ENCODE measurements around the gene RELT. TPM values are rescaled to one million over a fixed set of nuclear protein-coding genes. Genes with fewer than 3 reads are reported as not detected.

The RELT gene
- total RNA-seq, 1 donor from 2014 or later, result 5.2 TPM

GRCh38 chr11:73402834-73403185, 26.6 kb downstream of the RELT start:
- Histone ChIP-seq H3K4me1 (ENCODE audit: insufficient read depth, low read length) (peaks cover 15% of the 10 kb centered on the region), H3K27ac (ENCODE audit: low read depth, low read length) (no peak overlapping the region), H4K20me1 (ENCODE audit: insufficient read depth, low read length) (peaks cover 7% of the 10 kb centered on the region), H3K9me3 (ENCODE audit: insufficient read depth, low read depth, low read length) (no peaks in the 10 kb centered on the region), H3K4me2 (ENCODE audit: low read length) (no peak overlapping the region), H3K9ac (ENCODE audit: low read length) (no peak overlapping the region), H3K79me2 (ENCODE audit: insufficient read depth, low read length) (no peaks in the 10 kb centered on the region), H2AFZ (ENCODE audit: low read depth, low read length) (no peak overlapping the region), H3K27me3 (ENCODE audit: insufficient read depth, low read length) (no peaks in the 10 kb centered on the region), H3K36me3 (ENCODE audit: insufficient read depth, low read length) (no peaks in the 10 kb centered on the region), H3K4me3 (ENCODE audit: insufficient read depth, low read depth, low read length) (no peak overlapping the region)
- TF ChIP-seq CTCF (IDR thresholded peaks at IDR 0.05; ENCODE audit: insufficient read depth, low read depth, low read length) (peak; percentile 18), EZH2 (IDR thresholded peaks at IDR 0.05; ENCODE audit: insufficient read depth, low read length) (no peak)
- Mint-ChIP-seq H3K36me3 (ENCODE audit: low read depth, unreplicated experiment) (peaks cover 12% of the 10 kb centered on the region), H3K9me3 (ENCODE audit: unreplicated experiment) (no peaks in the 10 kb centered on the region), H3K27ac (ENCODE audit: unreplicated experiment) (no peak overlapping the region), H3K27me3 (ENCODE audit: low read depth, unreplicated experiment) (no peaks in the 10 kb centered on the region), H3K4me1 (ENCODE audit: low read depth, unreplicated experiment) (peaks cover 15% of the 10 kb centered on the region), H3K4me3 (ENCODE audit: unreplicated experiment) (no peak overlapping the region)
- FAIRE-seq (no peak), DNase-seq (ENCODE audit: low read depth) (no peak)

- Mint-ChIP-seq H3K27me3 (ENCODE audit: low read depth, unreplicated experiment) (no peaks in the 10 kb centered on the region), H3K36me3 (ENCODE audit: low read depth, unreplicated experiment) (peaks cover 12% of the 10 kb centered on the region), H3K4me3 (ENCODE audit: unreplicated experiment) (no peak overlapping the region), H3K27ac (ENCODE audit: unreplicated experiment) (no peak overlapping the region), H3K9me3 (ENCODE audit: unreplicated experiment) (no peaks in the 10 kb centered on the region), H3K4me1 (ENCODE audit: low read depth, unreplicated experiment) (peaks cover 15% of the 10 kb centered on the region)
- DNase-seq (ENCODE audit: low read depth), result no peak
- Histone ChIP-seq H3K4me1 (ENCODE audit: insufficient read depth, low read length) (peaks cover 15% of the 10 kb centered on the region), H2AFZ (ENCODE audit: low read depth, low read length) (no peak overlapping the region), H3K27ac (ENCODE audit: low read depth, low read length) (no peak overlapping the region), H3K4me2 (ENCODE audit: low read length) (no peak overlapping the region), H3K27me3 (ENCODE audit: insufficient read depth, low read length) (no peaks in the 10 kb centered on the region), H3K79me2 (ENCODE audit: insufficient read depth, low read length) (no peaks in the 10 kb centered on the region), H3K4me3 (ENCODE audit: insufficient read depth, low read depth, low read length) (no peak overlapping the region), H4K20me1 (ENCODE audit: insufficient read depth, low read length) (peaks cover 7% of the 10 kb centered on the region), H3K9me3 (ENCODE audit: insufficient read depth, low read depth, low read length) (no peaks in the 10 kb centered on the region), H3K36me3 (ENCODE audit: insufficient read depth, low read length) (no peaks in the 10 kb centered on the region), H3K9ac (ENCODE audit: low read length) (no peak overlapping the region)
- TF ChIP-seq EZH2 (IDR thresholded peaks at IDR 0.05; ENCODE audit: insufficient read depth, low read length) (no peak), CTCF (IDR thresholded peaks at IDR 0.05; ENCODE audit: insufficient read depth, low read depth, low read length) (no peak)
- no peak for FAIRE-seq
Observed at GRCh38 chr11:73403541-73403940, 27.3 kb downstream of the RELT start.

GRCh38 chr11:73404048-73404447, 27.8 kb downstream of the RELT start:
- Mint-ChIP-seq H3K4me1 (ENCODE audit: low read depth, unreplicated experiment) (peaks cover 16% of the 10 kb centered on the region), H3K27ac (ENCODE audit: unreplicated experiment) (no peak overlapping the region)
- TF ChIP-seq EZH2 (IDR thresholded peaks at IDR 0.05; ENCODE audit: insufficient read depth, low read length) (no peak), CTCF (IDR thresholded peaks at IDR 0.05; ENCODE audit: insufficient read depth, low read depth, low read length) (peak; percentile 45)

More at GRCh38 chr11:73404048-73404447, 27.8 kb downstream of the RELT start:
- Mint-ChIP-seq H3K27me3 (ENCODE audit: low read depth, unreplicated experiment) (no peaks in the 10 kb centered on the region), H3K4me3 (ENCODE audit: unreplicated experiment) (no peak overlapping the region), H3K9me3 (ENCODE audit: unreplicated experiment) (no peaks in the 10 kb centered on the region), H3K36me3 (ENCODE audit: low read depth, unreplicated experiment) (peaks cover 16% of the 10 kb centered on the region)
- H3K27me3 ChIP-seq (ENCODE audit: insufficient read depth, low read length), result no peaks in the 10 kb centered on the region
- peaks cover 12% of the 10 kb centered on the region for H3K4me1 ChIP-seq (ENCODE audit: insufficient read depth, low read length)
- H3K4me3 ChIP-seq (ENCODE audit: insufficient read depth, low read depth, low read length), result no peak overlapping the region
- H4K20me1 ChIP-seq (ENCODE audit: insufficient read depth, low read length), result peaks cover 3% of the 10 kb centered on the region
- H3K9ac ChIP-seq (ENCODE audit: low read length), result no peak overlapping the region
- no peaks in the 10 kb centered on the region for H3K9me3 ChIP-seq (ENCODE audit: insufficient read depth, low read depth, low read length)
- DNase-seq (ENCODE audit: low read depth) (no peak), FAIRE-seq (no peak)
- no peak overlapping the region for H2AFZ ChIP-seq (ENCODE audit: low read depth, low read length)
- H3K36me3 ChIP-seq (ENCODE audit: insufficient read depth, low read length), result no peaks in the 10 kb centered on the region
- no peaks in the 10 kb centered on the region for H3K79me2 ChIP-seq (ENCODE audit: insufficient read depth, low read length)
- H3K4me2 ChIP-seq (ENCODE audit: low read length), result no peak overlapping the region
- no peak overlapping the region for H3K27ac ChIP-seq (ENCODE audit: low read depth, low read length)

All from astrocyte (in vitro differentiated cells and primary cell).